ENCODE data around the gene DYSF. TPM values are rescaled to one million over a fixed set of nuclear protein-coding genes. Genes with fewer than 3 reads are reported as not detected.

Gene DYSF
- total RNA-seq, 1 experiment from 2014 or later: 5.5 TPM

GRCh38 chr2:71559080-71559827 lies 105.9 kb downstream of the DYSF start:
- H3K4me1 ChIP-seq (ENCODE audit: insufficient read depth, low read length): no peaks in the 10 kb centered on the region
- H2BK5ac ChIP-seq (ENCODE audit: insufficient read length, low read length): no peak overlapping the region
- H3K27ac Mint-ChIP-seq: peak overlapping the region; percentile 62 to 89 (median 81); a peak in 6 of 7 replicates
- H3K18ac ChIP-seq (ENCODE audit: insufficient read length, low read depth, low read length): no peak overlapping the region
- no peak overlapping the region; the same call in 1 of the 2 replicates for H3K14ac ChIP-seq (ENCODE audit: insufficient read depth, low read length)
- no CpG with 5 or more reads among the region's 15 CpGs for WGBS (ENCODE audit: extremely low coverage, insufficient read length, low lambda C conversion rate)
- H3K27ac ChIP-seq (ENCODE audit: insufficient read length, low read depth, low read length): no peak overlapping the region
- H2BK15ac ChIP-seq (ENCODE audit: low read depth, low read length): no peak overlapping the region
- H3K23ac ChIP-seq (ENCODE audit: insufficient read length, low read depth, low read length): no peak overlapping the region
- no peaks in the 10 kb centered on the region for H3K9me3 Mint-ChIP-seq
- no peaks in the 10 kb centered on the region for H3K23me2 ChIP-seq (ENCODE audit: insufficient read length, low read depth, low read length, poor library complexity, severe bottlenecking)
- peaks cover 0 to 4% (median 0%) of the 10 kb centered on the region in 3 experiments; a peak in 2 of 7 replicates for H3K36me3 Mint-ChIP-seq (ENCODE audit: insufficient read depth in 1 of 3, low read depth in 3 of 3)
- no peak overlapping the region for H4K91ac ChIP-seq (ENCODE audit: insufficient read length, low read depth, low read length)
- no peaks in the 10 kb centered on the region for H3K79me1 ChIP-seq (ENCODE audit: insufficient read depth, low read depth, low read length, poor library complexity, severe bottlenecking)
- no peak overlapping the region for H2BK120ac ChIP-seq (ENCODE audit: low read depth, low read length, poor library complexity, severe bottlenecking)
- H2AK5ac ChIP-seq (ENCODE audit: insufficient read length, low read length): no peak overlapping the region
- no peak overlapping the region for H2AFZ ChIP-seq (ENCODE audit: low read length)
- H3K27me3 Mint-ChIP-seq (ENCODE audit: low read depth): peaks cover 2% of the 10 kb centered on the region; the same call in 1 of the 2 replicates
- no peak for DNase-seq
- H3K9me3 ChIP-seq (ENCODE audit: control insufficient read depth, low read depth, low read length): no peaks in the 10 kb centered on the region
- H3K9ac ChIP-seq (ENCODE audit: extremely low read depth, insufficient read length, low read length): no peak overlapping the region
- no peak overlapping the region for H4K8ac ChIP-seq (replicated peaks; ENCODE audit: insufficient read length, low read depth, low read length)
- no peak for TF ChIP-seq CTCF (conservative IDR thresholded peaks at IDR 0.05)
- no peak overlapping the region for H3T11ph ChIP-seq (ENCODE audit: low read length)
- H3K4me1 Mint-ChIP-seq: peaks cover 11 to 22% of the 10 kb centered on the region in 2 experiments; a peak in 3 of 4 replicates
- no peak overlapping the region for H4K5ac ChIP-seq (ENCODE audit: insufficient read length, low read depth, low read length)
- H2BK12ac ChIP-seq (ENCODE audit: insufficient read length, low read depth, low read length): no peak overlapping the region
- peak overlapping the region in 1 of 2 experiments; percentile 30; a peak in 2 of 5 replicates for H3K4me3 Mint-ChIP-seq
- no peaks in the 10 kb centered on the region for H3K79me2 ChIP-seq (ENCODE audit: insufficient read depth, low read length)
- no peak overlapping the region for H3K4me2 ChIP-seq (ENCODE audit: insufficient read depth, insufficient read length, low read length)
- H4K20me1 ChIP-seq (ENCODE audit: control insufficient read depth, insufficient read depth, insufficient read length): no peaks in the 10 kb centered on the region
- no peak overlapping the region for H3K4ac ChIP-seq (ENCODE audit: low read depth, low read length)
- no peak overlapping the region for H3K56ac ChIP-seq (ENCODE audit: insufficient read length, low read depth, low read length)
- H2BK20ac ChIP-seq (ENCODE audit: low read depth, low read length, poor library complexity, severe bottlenecking): no peak overlapping the region
- H3K27me3 ChIP-seq (ENCODE audit: insufficient read depth, low read length): no peaks in the 10 kb centered on the region

All from H9 (cell line).